IgD-negative memory B cell (primary cell): ENCODE data around the gene FAM47C. TPM values are rescaled to one million over a fixed set of nuclear protein-coding genes. Genes with fewer than 3 reads are reported as not detected.
"Not testable (repeated sequence)": the region's sequence is repeated elsewhere in the genome, so short reads cannot be mapped to it uniquely, and the experiment has no call there.

Experiments
- H3K27ac Mint-ChIP-seq, 3 donors: one replicate each; pipeline ENCODE4 v1.8.0; 2020 to 2022; ENCODE audit warnings: mild to moderate bottlenecking in 3 of 3, mixed read lengths in 3 of 3, moderate library complexity in 1 of 3
- H3K27me3 Mint-ChIP-seq: one replicate; pipeline ENCODE4 v1.8.0; 2021; ENCODE audit warnings: mixed read lengths
- H3K36me3 Mint-ChIP-seq: one replicate; pipeline ENCODE4 v1.8.0; 2020; ENCODE audit warnings: mild to moderate bottlenecking, mixed read lengths
- H3K4me1 Mint-ChIP-seq, 3 donors: one replicate each; pipeline ENCODE4 v1.8.0; 2020 to 2022; ENCODE audit warnings: mixed read lengths in 3 of 3, mild to moderate bottlenecking in 1 of 3
- H3K4me3 Mint-ChIP-seq, 4 donors: one replicate each; pipeline ENCODE4 v1.8.0; 2020 to 2022; ENCODE audit warnings: mild to moderate bottlenecking in 4 of 4, mixed read lengths in 4 of 4, moderate library complexity in 3 of 4
- H3K9me3 Mint-ChIP-seq, 3 donors: one replicate each; pipeline ENCODE4 v1.8.0; 2020 to 2021; ENCODE audit warnings: mixed read lengths in 3 of 3, mild to moderate bottlenecking in 1 of 3
- polyA plus RNA-seq: library from polyadenylated mRNA; unstranded; fragments of 300-500 nt; fragmentation: Illumina TruSeq; gene quantifications from one replicate; pipeline ENCODE4 v1.2.3, GENCODE V29; 2021

Gene FAM47C
- polyA plus RNA-seq, 1 donor from 2014 or later = not detected

GRCh38 chrX:37038814-37039213 is 30.6 kb downstream of the FAM47C start:
- H3K9me3 Mint-ChIP-seq, H3K4me1 Mint-ChIP-seq, H3K36me3 Mint-ChIP-seq, H3K27me3 Mint-ChIP-seq, H3K27ac Mint-ChIP-seq, H3K4me3 Mint-ChIP-seq: not testable (repeated sequence)

DNA sequence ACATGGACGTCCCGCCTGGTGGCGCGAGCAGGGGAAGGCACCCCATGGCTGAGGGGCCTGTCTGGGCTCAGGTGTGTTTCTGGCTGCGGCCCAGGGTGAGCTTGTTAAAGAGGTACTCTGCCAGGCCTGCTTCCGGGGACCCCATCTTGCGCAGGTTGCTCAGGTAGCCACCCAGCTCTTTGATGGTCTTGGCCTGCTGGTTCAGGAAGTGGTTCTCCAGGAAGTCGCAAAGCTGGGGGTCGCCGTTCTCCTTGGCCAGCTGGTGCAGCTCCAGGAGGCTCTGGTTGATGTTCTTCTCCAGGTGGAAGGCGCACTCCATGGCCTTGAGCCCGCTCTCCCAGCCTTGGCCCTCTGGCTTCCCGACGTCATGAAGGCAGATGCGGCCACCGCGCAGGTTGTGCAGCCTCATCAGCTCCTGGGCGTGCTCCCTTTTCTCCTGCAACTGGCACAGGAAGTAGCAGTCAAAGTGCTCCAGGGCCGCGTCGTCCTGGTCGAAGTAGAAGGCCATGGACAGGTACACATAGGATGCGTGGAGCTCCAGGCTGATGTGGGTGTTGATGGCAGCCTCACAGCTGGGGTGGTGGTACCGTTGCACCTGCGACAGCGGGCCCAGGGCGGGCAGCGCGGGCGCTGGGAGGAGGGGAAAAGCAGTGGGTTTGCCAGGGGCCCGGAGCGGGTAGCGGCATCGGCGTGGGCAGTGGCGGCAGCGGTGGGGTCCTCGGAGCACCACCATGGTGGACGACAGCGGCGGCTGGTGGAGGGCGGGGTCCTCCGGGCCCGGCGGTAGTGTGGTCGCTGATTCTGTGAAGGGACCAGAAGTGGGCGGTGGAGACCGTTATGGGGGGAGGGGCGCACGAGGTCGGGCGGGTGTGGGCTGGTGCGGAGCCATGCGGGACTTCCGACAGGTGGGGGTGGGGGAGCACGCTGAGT is 35.1 kb downstream of the FAM47C start:
- H3K36me3 Mint-ChIP-seq, H3K4me3 Mint-ChIP-seq, H3K4me1 Mint-ChIP-seq, H3K27me3 Mint-ChIP-seq, H3K27ac Mint-ChIP-seq, H3K9me3 Mint-ChIP-seq: not testable (repeated sequence)

GRCh38 chrX:37047776-37048175 is 39.6 kb downstream of the FAM47C start:
- H3K36me3 Mint-ChIP-seq = peaks cover 2% of the 10 kb centered on the region
- H3K4me1 Mint-ChIP-seq = peaks cover 0 to 2% (median 0%) of the 10 kb centered on the region in 3 donors
- peaks cover 0 to 6% (median 5%) of the 10 kb centered on the region in 3 donors for H3K9me3 Mint-ChIP-seq
- H3K27me3 Mint-ChIP-seq = no peaks in the 10 kb centered on the region
- H3K4me3 Mint-ChIP-seq = no peak overlapping the region
- no peak overlapping the region for H3K27ac Mint-ChIP-seq

- H3K4me1 Mint-ChIP-seq, H3K9me3 Mint-ChIP-seq, H3K36me3 Mint-ChIP-seq, H3K27ac Mint-ChIP-seq, H3K27me3 Mint-ChIP-seq, H3K4me3 Mint-ChIP-seq: not testable (repeated sequence)
These were observed 49.4 kb downstream of the FAM47C start for GRCh38 chrX:37057572-37057971.

DNA sequence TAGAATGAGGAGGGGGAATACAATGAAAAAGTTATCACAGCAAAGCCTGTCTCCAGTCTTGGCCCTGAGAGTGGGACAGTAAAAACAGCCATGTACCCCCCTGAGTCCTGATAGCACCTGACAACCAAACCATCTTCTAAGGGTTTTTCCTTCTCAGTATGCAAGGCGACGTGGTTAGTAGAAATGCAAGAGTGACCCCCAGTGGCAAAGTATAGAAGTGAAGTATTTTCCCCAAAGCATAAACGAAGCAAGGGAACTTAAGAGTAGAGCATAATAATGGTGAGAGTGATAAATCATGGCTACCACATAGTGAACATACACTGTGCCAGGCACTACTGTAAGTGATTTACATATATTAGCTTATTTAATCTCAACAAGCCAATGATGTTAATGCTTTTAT is 52.8 kb downstream of the FAM47C start:
- Mint-ChIP-seq H3K9me3 (peaks cover 0 to 6% (median under 1%) of the 10 kb centered on the region in 3 donors), H3K27ac (no peak overlapping the region), H3K4me3 (no peak overlapping the region), H3K4me1 (no peaks in the 10 kb centered on the region), H3K36me3 (no peaks in the 10 kb centered on the region), H3K27me3 (no peaks in the 10 kb centered on the region)
